ENCODE data around the gene ABCB8. TPM values are rescaled to one million over a fixed set of nuclear protein-coding genes. Genes with fewer than 3 reads are reported as not detected.

Gene ABCB8
- polyA plus RNA-seq, 1 donor (not counting 4 experiments of a cell fraction or from before 2014, with no cell fraction given), result 15.5 TPM

DNA sequence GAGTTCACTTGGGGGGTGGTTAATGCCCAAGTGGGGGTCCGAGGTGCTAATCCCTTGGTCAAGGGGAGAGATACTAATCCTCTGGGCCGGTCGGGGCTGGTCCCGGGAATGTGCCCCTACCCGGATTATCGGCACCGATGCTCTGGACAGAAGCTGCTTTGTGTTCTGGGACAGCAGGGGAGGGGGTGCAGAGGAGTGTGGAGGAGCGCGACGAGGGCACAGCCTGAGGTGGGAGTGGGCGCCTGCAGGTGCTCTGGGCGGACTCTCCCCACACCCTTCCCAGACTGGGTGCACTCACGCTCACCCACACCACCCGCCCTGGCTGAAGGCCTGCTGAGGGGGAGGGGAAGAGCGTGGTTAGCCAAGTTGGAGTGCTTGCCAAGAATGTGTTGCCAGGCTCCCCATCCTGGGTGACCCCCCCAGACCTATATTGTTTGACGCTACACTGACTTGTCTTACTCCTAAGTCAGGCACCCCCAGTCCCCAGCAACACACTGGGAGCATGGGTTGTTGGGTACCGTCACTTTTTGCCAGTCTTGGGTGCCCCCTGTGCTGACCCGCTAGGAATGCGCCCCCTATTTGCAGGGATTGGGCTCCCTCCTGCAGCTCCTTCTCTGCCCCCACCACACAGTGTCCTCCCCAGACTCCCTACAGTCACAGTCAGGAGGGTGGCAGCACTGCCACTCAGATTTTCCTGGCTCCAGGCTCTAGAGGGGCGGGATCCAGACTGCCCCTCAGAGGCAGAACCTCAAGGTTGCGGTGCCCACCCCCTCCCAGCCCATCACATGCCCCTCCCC, 32.4 kb downstream of the ABCB8 start:
- H3K9me3 ChIP-seq (ENCODE audit: control insufficient read depth, low read depth, low read length), result no peaks in the 10 kb centered on the region
- H3K36me3 ChIP-seq (ENCODE audit: control insufficient read depth in 2 of 2, extremely low read depth in 1 of 2, insufficient read depth in 2 of 2, low read length in 2 of 2), result peaks cover 8 to 21% of the 10 kb centered on the region in 2 experiments
- peak overlapping the region; percentile 77 for H3K9ac ChIP-seq (ENCODE audit: control insufficient read depth, extremely low read depth, insufficient read depth, low read length)
- H3K27ac ChIP-seq (ENCODE audit: control insufficient read depth, insufficient read depth, low read length), result peak overlapping the region; percentile 95
- no peak for TF ChIP-seq EZH2 (IDR thresholded peaks at IDR 0.05; ENCODE audit: low read length)
- TF ChIP-seq, protein P1, sequence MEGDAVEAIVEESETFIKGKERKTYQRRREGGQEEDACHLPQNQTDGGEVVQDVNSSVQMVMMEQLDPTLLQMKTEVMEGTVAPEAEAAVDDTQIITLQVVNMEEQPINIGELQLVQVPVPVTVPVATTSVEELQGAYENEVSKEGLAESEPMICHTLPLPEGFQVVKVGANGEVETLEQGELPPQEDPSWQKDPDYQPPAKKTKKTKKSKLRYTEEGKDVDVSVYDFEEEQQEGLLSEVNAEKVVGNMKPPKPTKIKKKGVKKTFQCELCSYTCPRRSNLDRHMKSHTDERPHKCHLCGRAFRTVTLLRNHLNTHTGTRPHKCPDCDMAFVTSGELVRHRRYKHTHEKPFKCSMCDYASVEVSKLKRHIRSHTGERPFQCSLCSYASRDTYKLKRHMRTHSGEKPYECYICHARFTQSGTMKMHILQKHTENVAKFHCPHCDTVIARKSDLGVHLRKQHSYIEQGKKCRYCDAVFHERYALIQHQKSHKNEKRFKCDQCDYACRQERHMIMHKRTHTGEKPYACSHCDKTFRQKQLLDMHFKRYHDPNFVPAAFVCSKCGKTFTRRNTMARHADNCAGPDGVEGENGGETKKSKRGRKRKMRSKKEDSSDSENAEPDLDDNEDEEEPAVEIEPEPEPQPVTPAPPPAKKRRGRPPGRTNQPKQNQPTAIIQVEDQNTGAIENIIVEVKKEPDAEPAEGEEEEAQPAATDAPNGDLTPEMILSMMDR (optimal IDR thresholded peaks at IDR 0.05 in 1 of 3, IDR thresholded peaks at IDR 0.05 in 1 of 3, conservative IDR thresholded peaks at IDR 0.05 in 1 of 3; ENCODE audit: extremely low read depth in 1 of 3, insufficient read depth in 2 of 3, low read length in 3 of 3), result no peak
- peak overlapping the region; percentile 93 for H3K4me2 ChIP-seq (ENCODE audit: control insufficient read depth, extremely low read depth, insufficient read depth, low read depth, low read length)
- H3K27me3 ChIP-seq (ENCODE audit: control insufficient read depth, extremely low read depth, insufficient read depth, low read length), result no peaks in the 10 kb centered on the region
- DNase-seq (ENCODE audit: low read depth, low spot score), result no peak
- no peak overlapping the region for H2AFZ ChIP-seq (ENCODE audit: control insufficient read depth, low read length)
- peaks cover 43% of the 10 kb centered on the region for H3K4me1 ChIP-seq (ENCODE audit: control insufficient read depth, extremely low read depth, insufficient read depth, low read length)
- H3K4me3 ChIP-seq (ENCODE audit: control insufficient read depth in 2 of 3, extremely low read depth in 1 of 3, insufficient read depth in 2 of 3, low read depth in 1 of 3, low read length in 3 of 3), result peak overlapping the region; percentile 67 to 81 (median 70)
- FAIRE-seq, result no peak
- H3K79me2 ChIP-seq (ENCODE audit: control insufficient read depth, insufficient read depth, low read length), result peaks cover 35% of the 10 kb centered on the region
- H4K20me1 ChIP-seq (ENCODE audit: control insufficient read depth, extremely low read depth, insufficient read depth, low read length), result no peaks in the 10 kb centered on the region
- H3K9me1 ChIP-seq (ENCODE audit: control insufficient read depth, extremely low read depth, insufficient read depth, low read length), result peaks cover 4% of the 10 kb centered on the region
- dilution Hi-C loops (cut with MboI; ENCODE audit: extremely low pct_ligation_motif_present, low sequenced_read_pairs), result no loop called here

DNA sequence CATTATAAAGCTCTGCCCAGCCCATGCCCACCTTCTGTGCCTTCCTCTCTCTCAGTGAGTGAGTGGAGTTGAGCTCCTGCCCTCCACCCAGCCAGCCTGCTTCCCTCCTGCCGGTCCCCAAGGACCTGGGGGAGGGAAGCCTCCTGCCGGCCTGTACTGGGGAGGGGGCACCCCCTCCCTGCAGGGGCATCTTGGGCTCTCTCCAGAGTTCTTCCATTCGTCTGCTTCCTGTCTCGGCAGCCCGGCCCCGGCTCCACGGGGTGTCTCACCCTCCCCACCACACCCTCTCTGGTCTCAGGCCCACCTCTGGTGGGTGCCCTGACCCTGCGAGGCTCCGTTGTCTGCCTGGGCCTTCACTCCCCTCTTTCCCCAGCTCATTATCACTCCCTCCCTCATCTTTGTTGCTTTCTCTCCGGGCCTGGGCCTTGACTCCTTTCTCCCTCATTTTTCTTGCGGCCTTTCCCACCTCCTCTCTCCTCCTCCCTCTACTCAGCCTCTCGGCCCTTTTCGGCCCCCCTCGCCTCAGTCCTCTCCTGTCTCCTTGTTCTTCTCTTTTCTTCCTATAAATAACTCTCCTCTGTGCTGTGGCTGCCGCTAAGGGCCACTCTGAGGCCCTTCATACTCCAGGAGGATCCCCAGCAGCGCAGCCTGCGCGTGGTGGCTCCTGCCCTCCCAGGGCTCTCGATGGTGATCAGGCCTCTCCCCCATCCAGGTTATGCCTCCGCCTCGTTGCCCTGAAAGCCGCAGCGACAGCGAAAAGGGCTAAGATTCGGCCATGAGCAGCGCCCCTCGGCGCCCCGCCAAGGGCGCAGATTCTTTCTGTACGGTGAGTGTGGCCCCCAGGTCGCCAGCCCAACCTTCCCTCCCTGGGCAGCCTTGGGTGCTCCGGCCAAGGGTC, 33.2 kb downstream of the ABCB8 start:
- dilution Hi-C loops (cut with MboI; ENCODE audit: extremely low pct_ligation_motif_present, low sequenced_read_pairs), result no loop called here
- no peak overlapping the region for H2AFZ ChIP-seq (ENCODE audit: control insufficient read depth, low read length)
- peaks cover 10 to 18% of the 10 kb centered on the region in 2 experiments for H3K36me3 ChIP-seq (ENCODE audit: control insufficient read depth in 2 of 2, extremely low read depth in 1 of 2, insufficient read depth in 2 of 2, low read length in 2 of 2)
- DNase-seq (ENCODE audit: low read depth, low spot score), result no peak
- no peak overlapping the region for H3K9ac ChIP-seq (ENCODE audit: control insufficient read depth, extremely low read depth, insufficient read depth, low read length)
- no peak overlapping the region for H3K27ac ChIP-seq (ENCODE audit: control insufficient read depth, insufficient read depth, low read length)
- peaks cover 43% of the 10 kb centered on the region for H3K4me1 ChIP-seq (ENCODE audit: control insufficient read depth, extremely low read depth, insufficient read depth, low read length)
- no peak overlapping the region for H3K4me3 ChIP-seq (ENCODE audit: control insufficient read depth in 2 of 3, extremely low read depth in 1 of 3, insufficient read depth in 2 of 3, low read depth in 1 of 3, low read length in 3 of 3)
- FAIRE-seq, result no peak
- H4K20me1 ChIP-seq (ENCODE audit: control insufficient read depth, extremely low read depth, insufficient read depth, low read length), result no peaks in the 10 kb centered on the region
- H3K9me3 ChIP-seq (ENCODE audit: control insufficient read depth, low read depth, low read length), result no peaks in the 10 kb centered on the region
- TF ChIP-seq, protein P1 (optimal IDR thresholded peaks at IDR 0.05 in 1 of 3, IDR thresholded peaks at IDR 0.05 in 1 of 3, conservative IDR thresholded peaks at IDR 0.05 in 1 of 3; ENCODE audit: extremely low read depth in 1 of 3, insufficient read depth in 2 of 3, low read length in 3 of 3), result no peak
- TF ChIP-seq EZH2 (IDR thresholded peaks at IDR 0.05; ENCODE audit: low read length), result no peak
- no peak overlapping the region for H3K4me2 ChIP-seq (ENCODE audit: control insufficient read depth, extremely low read depth, insufficient read depth, low read depth, low read length)
- H3K79me2 ChIP-seq (ENCODE audit: control insufficient read depth, insufficient read depth, low read length), result peaks cover 35% of the 10 kb centered on the region
- peaks cover 4% of the 10 kb centered on the region for H3K9me1 ChIP-seq (ENCODE audit: control insufficient read depth, extremely low read depth, insufficient read depth, low read length)
- no peaks in the 10 kb centered on the region for H3K27me3 ChIP-seq (ENCODE audit: control insufficient read depth, extremely low read depth, insufficient read depth, low read length)

All from keratinocyte (primary cell).